ENCODE measurements around the gene PDE6A. TPM values are rescaled to one million over a fixed set of nuclear protein-coding genes. Genes with fewer than 3 reads are reported as not detected.
A peak's percentile ranks its signal among the peaks of the same experiment; 100 is the strongest.

Gene PDE6A
- total and polyA plus RNA-seq, 9 of the 15 experiments (the other 6 are each of a cell fraction or from before 2014, with no cell fraction given) = 0.01 to 0.04 (median 0.01) TPM; not detected in 6

GRCh38 chr5:149837680-149838269 is 106.8 kb downstream of the PDE6A start:
- Histone ChIP-seq H3K9me1 (ENCODE audit: control insufficient read depth, insufficient read depth, low read length) (peaks cover 6% of the 10 kb centered on the region), H3K79me2 (ENCODE audit: control insufficient read depth, insufficient read depth, low read length) (no peaks in the 10 kb centered on the region), H2AFZ (ENCODE audit: low read depth, low read length) (no peak overlapping the region), H3K4me1 (replicated peaks in 1 of 2; ENCODE audit: control insufficient read depth in 2 of 2, insufficient read depth in 2 of 2, low read length in 2 of 2) (peaks cover 0 to 2% of the 10 kb centered on the region in 2 experiments; a peak in 1 of 5 replicates), H3K27me3 (ENCODE audit: control insufficient read depth in 2 of 2, insufficient read depth in 2 of 2, low read length in 2 of 2) (no peaks in the 10 kb centered on the region), H3K4me3 (no peak overlapping the region), H4K20me1 (replicated peaks; ENCODE audit: control insufficient read depth, insufficient read depth, low read length) (peaks cover 6% of the 10 kb centered on the region; the same call in 1 of the 2 replicates), H3K4me2 (ENCODE audit: insufficient read depth, low read length) (no peak overlapping the region), H3K36me3 (ENCODE audit: control insufficient read depth, insufficient read depth, low read length) (peaks cover 95% of the 10 kb centered on the region), H3K27ac (ENCODE audit: extremely low read depth, low read depth, low read length) (no peak overlapping the region), H3K9me3 (replicated peaks; ENCODE audit: control insufficient read depth, insufficient read depth, low read depth, low read length) (no peaks in the 10 kb centered on the region), H3K9ac (ENCODE audit: insufficient read depth in 1 of 2, low read depth in 2 of 2, low read length in 2 of 2) (no peak overlapping the region)
- peak; percentile 88 for FAIRE-seq
- peak; percentile 98 for ATAC-seq
- WGBS (ENCODE audit: insufficient coverage, low coverage, missing lambda C conversion rate) = 20% methylated on average over 7 of the region's 7 CpGs
- peak; percentile 76 to 78 (median 76) for DNase-seq (ENCODE audit: extremely low read depth in 1 of 4, low spot score in 3 of 4)
- ChIA-PET POLR2A (interaction anchor here (0.6 to 1.2 kb wide), 10 partner anchors 16 to 217 kb away, joined by 3 to 4 read pairs (median 3); partner anchors contain the start of gene SLC26A2), CTCF (ENCODE audit: low intra/inter-chr PET ratio) (interaction anchor here (0.6 to 6.6 kb wide), 7 partner anchors 9 to 380 kb away, joined by 3 to 102 read pairs (median 5); partner anchors contain the start of gene SLC26A2)
- no TSS peak for BruUV-seq (replicated peaks)
- intact Hi-C loops (cut with micrococcal nuclease) (loop anchor here (1.0 to 10.0 kb wide), 5 partner anchors 65 to 380 kb away; no protein-coding TSS in a partner anchor), in situ Hi-C loops (cut with MboI) (loop anchor here (5.0 kb wide), 1 partner anchor 150 kb away; no protein-coding TSS in a partner anchor)
- TF ChIP-seq CTCFL (IDR thresholded peaks at IDR 0.05; ENCODE audit: borderline replicate concordance, insufficient read depth, low read depth, low read length, poor library complexity, severe bottlenecking) (peak; percentile 43), GTF2B (IDR thresholded peaks at IDR 0.05; ENCODE audit: extremely low read depth, insufficient read length) (no peak), ZNF592 (IDR thresholded peaks at IDR 0.05) (no peak), MTA3 (IDR thresholded peaks at IDR 0.05; ENCODE audit: borderline replicate concordance) (no peak), ZNF274 (IDR thresholded peaks at IDR 0.05; ENCODE audit: borderline replicate concordance, low read depth, low read length) (no peak), CTBP1 (IDR thresholded peaks at IDR 0.05; ENCODE audit: borderline replicate concordance) (no peak)
- TF ChIP-seq, protein P1, sequence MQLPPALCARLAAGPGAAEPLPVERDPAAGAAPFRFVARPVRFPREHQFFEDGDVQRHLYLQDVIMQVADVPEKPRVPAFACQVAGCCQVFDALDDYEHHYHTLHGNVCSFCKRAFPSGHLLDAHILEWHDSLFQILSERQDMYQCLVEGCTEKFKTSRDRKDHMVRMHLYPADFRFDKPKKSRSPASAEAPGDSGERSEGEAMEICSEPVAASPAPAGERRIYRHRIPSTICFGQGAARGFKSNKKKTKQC (CRISPR knock-in tag; IDR thresholded peaks at IDR 0.05) = no peak
- TF ChIP-seq, protein P2, sequence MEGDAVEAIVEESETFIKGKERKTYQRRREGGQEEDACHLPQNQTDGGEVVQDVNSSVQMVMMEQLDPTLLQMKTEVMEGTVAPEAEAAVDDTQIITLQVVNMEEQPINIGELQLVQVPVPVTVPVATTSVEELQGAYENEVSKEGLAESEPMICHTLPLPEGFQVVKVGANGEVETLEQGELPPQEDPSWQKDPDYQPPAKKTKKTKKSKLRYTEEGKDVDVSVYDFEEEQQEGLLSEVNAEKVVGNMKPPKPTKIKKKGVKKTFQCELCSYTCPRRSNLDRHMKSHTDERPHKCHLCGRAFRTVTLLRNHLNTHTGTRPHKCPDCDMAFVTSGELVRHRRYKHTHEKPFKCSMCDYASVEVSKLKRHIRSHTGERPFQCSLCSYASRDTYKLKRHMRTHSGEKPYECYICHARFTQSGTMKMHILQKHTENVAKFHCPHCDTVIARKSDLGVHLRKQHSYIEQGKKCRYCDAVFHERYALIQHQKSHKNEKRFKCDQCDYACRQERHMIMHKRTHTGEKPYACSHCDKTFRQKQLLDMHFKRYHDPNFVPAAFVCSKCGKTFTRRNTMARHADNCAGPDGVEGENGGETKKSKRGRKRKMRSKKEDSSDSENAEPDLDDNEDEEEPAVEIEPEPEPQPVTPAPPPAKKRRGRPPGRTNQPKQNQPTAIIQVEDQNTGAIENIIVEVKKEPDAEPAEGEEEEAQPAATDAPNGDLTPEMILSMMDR (IDR thresholded peaks at IDR 0.05 in 2 of 3, conservative IDR thresholded peaks at IDR 0.05 in 1 of 3; ENCODE audit: insufficient read depth in 2 of 3, low read depth in 1 of 3, low read length in 3 of 3) = peak; percentile 85 to 98 (median 96)
